GM21825 (cell line): Measurements from ENCODE around the gene RIN3.
"Not testable (repeated sequence)": the region's sequence is repeated elsewhere in the genome, so short reads cannot be mapped to it uniquely, and the experiment has no call there.

Experiments
- ATAC-seq: cut with Tn5 transposase; IDR thresholded peaks from one replicate; pipeline ENCODE4 v1.9.1; 2021; ENCODE audit warnings: mild to moderate bottlenecking, moderate library complexity; ENCODE audit not compliant: unreplicated experiment

RIN3 gene

GRCh38 chr14:92706386-92706785 is 192.8 kb downstream of the RIN3 start:
- no peak for ATAC-seq

- ATAC-seq, result no peak
Observed at GRCh38 chr14:92709340-92710000, 195.9 kb downstream of the RIN3 start.

DNA sequence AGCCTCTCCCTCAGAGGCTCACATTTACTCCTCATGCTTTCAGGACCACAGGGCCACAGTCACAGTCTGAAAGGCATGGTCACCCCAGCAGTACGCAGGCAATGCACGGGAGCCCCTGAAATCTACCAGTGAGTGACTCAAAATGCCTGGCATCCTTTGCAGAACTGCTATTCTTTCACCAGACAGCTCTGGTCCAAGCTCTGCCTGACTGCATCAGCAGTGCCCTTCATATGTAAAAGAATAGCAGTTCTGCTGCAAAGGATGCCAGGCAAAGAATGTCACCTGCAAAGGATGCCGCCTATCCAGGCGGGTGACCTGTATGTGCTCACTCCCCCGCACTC is 196.4 kb downstream of the RIN3 start:
- no peak for ATAC-seq

DNA sequence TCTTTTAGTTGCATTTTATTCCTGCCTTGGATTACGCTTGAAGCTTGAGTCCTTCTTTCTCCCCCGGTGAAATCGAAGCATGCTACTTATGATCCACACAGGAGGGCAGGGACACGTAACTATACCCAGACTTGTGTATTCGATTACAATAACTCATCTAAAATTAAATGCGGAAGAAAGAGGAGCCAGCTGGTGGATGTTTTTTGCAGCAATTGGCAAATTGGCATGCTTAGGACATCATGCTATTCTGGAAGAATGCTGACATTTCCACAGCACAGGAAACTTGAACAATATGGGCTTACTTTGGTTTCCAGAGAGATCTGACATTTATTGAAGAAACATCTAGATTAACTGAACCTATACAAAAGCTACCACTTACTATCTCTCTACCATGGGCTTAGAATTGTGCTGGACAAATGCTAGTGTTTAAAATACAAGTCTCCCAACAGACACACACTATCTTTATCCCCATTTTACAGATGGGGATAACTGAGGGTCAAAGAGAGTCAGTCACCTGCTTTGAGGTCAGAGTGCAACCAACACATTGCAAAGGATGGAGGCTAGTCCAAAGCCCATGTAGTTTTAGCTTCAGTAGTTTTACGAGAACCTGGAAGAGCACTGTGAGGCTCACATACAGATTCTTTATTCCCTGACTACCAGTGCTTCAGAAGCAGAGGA is 198.5 kb downstream of the RIN3 start:
- ATAC-seq, result no peak

DNA sequence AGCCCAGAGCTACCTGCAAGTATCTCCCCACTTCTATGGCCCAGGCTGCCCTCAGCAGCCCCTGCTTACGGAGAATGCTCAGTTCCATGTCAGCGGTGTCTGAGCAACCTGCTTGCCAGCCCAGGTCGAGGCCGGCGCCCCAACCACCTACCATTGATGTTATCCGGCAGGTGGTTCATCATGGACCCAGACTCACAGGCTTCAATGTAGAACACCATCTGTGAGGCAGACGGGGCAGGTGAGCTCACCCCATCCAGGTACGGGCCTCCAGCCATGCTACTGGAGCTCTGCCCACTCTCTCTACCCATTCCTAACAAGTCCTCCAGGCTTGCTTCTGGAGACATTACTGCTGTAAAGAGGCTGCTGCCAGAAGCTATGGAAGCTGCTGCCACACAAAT is 199.1 kb downstream of the RIN3 start:
- ATAC-seq, result no peak

- not testable (repeated sequence) for ATAC-seq
Observed at GRCh38 chr14:92714739-92715307, 201.2 kb downstream of the RIN3 start.

DNA sequence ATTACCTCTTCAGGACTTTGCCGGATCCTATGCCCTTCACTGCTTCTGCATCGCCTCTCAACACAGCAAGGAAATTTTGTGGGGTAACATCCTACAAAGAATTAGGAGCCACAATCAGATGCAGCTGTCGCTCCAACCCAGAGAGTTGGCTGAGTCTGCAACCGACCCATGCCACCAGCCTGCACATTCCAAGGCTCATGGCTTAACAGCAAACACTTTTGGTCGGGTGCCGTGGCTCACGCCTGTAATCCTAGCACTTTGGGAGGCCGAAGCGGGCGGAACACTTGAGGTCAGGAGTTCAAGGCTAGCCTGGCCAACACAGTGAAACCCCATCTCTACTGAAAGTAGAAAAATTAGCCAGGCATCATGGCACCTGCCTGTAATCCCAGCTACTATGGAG is 202.6 kb downstream of the RIN3 start:
- no peak for ATAC-seq

- ATAC-seq, result no peak
Observed at GRCh38 chr14:92717571-92718042, 204.0 kb downstream of the RIN3 start.

DNA sequence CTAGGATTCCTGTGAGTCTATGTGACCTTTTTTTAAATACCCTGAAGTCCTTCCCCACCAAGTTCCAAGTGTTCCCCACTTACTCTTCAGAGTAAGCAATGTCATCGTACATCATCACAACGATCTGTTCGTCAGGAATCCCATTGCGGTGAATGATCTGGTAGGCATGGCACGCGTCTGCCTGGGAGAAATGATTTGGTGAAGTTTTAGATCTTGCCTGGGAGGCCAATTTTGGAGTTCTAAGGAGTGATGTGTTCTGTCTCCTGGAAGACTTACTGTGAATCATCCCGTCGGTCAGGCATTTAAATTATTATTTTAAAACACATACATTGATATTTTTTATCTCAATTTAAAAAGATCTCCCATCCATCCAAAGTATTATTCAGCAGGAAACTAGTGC is 205.1 kb downstream of the RIN3 start:
- no peak for ATAC-seq

DNA sequence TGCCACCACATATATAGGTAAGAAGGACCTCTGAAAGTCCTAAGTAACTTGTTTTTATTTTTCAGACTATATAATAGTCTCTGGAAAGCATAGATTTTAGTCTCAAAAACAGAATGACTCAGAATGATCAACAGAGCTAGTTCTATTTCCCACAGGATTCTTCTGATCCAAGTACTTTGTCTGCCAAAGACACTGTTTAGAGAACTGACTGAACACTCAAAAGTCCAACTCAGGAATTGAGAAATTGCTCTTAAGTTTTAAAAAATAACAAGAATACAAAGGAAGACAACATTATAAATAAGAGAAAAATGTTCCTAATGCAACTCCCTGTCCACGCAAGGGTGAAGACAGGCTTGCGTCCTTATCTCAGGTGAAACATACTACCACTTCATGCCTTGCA is 205.8 kb downstream of the RIN3 start:
- no peak for ATAC-seq

- ATAC-seq, result no peak
Observed at GRCh38 chr14:92719890-92720323, 206.3 kb downstream of the RIN3 start.

DNA sequence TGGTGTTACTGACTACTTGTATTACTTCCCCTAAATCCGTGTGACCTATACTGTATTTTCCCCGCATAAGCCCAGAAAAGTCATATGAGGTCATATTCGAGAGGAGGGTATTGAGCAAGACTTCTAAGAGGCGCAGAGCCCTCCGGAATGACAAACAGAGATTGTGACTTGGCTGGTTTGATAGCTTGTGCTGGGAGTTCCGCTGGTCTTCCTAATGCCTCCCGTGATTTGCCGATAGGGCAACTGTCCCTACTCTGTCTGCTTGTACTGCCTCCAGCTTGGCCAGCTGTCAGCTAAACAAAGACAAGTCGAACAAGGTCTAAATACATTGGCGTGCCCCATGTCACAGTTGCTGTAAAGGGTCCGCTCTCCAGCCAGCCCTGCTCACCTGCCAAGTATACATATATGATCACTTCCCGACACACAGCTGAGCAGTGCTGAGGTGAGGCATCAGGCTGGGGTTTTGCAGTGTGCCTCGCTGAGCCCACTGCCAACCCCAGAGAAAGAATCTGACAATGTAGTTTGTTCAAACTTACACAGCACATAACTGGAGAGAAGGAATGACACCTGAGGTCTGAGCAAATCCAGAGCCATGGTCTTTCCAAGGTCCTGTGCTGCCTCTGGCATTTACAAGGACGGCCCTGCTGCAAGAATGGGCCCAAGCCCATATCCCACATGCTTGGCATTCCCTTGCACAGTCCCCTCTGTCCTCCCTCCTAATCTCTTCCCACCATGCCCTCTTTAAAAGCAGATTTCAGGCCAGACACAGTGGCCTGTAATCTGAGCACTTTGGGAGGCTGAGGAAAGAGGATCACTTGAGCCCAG is 211.1 kb downstream of the RIN3 start:
- no peak for ATAC-seq

DNA sequence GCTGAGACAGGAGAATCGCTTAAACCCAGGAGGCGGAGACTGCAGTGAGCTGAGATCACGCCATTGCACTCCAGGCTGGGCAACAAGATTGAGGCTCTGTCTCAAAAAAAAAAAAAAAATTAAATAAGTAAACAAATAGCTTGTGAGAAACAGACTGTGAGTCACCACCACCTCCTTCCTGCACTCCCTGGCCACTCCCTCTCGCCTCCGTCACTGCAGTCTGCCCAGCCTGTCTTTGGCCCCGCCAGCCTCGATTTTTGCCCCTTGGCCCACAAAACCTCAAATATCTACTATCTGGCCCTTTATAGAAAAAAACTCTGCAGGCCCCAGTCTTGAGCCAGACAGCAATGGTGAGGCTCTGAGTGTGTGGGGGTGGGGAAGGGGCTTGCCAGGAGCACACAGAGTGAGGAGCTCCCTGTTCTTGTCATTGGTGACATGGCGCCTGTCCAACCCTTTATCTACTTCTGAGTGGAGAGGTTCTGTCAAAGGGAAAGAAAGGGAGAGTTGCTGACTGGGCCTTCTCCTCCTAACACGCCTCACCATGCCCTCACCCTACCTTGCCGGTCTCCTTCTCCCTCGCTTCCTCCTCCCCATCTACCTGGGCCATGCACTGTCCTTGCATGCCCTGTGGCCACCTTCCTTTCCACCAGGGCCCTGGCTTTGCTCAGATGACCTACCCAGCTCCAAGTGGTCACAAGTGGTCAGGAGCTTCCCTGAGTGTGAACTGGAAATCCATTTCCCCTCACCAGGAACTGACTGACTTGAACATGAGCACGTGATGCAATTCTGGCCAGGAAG is 212.8 kb downstream of the RIN3 start:
- no peak for ATAC-seq

GRCh38 chr14:92726933-92727262 is 213.3 kb downstream of the RIN3 start:
- no peak for ATAC-seq

DNA sequence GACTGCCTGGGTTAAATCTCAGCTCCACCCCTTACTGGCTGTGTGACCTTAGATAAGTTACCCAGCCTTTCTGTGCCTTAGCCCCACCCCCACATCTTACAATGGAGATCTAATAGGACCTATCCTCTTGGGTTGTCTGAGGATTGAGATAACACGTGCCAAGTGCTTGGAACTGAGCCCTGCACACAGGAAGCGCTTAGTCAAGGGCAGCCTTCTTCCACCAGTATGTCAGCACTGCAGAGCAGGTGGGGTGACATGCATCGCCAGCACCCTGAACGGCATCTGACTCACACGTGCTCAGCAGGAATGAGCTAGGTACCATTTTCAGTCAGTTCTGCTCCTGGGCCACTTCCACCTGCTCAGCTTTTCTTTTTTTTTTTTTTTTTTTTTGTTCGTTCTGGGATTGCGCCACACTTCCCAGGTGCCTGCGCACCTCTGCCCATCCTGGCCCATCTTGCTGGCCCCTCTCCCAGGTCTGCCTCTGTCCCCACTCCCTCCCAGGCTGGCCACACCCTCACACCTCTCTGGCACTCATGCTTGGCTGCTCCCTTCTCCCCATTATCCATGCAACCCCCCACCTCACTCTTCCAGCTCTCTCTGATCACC is 215.3 kb downstream of the RIN3 start:
- ATAC-seq, result peak; percentile 46

- ATAC-seq, result no peak
Observed at GRCh38 chr14:92729634-92730358, 216.2 kb downstream of the RIN3 start.

DNA sequence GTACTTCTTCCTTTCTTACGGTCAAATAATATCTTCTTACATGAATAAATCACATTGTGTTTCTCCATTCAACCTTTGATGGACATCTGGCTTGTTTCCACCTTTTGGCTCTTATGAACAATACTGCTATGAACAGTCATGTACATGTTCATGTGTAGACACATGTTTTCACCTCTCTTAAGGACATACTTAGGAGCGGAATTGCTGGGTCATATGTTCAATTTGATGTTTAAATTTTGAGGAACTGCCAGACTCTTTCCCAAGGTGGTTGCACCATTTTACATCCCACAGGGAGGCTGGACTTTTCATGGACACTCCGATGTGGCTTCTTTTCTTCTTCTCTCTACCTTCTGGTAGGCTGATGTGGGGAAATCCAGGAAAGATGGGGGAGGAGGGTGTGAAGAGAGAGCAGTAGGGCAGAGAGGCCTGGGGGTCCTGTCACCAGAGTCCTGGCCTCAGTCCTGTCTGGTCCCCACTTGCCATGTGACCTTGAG is 218.1 kb downstream of the RIN3 start:
- no peak for ATAC-seq

GRCh38 chr14:92733007-92733406 is 219.4 kb downstream of the RIN3 start:
- ATAC-seq, result no peak

- no peak for ATAC-seq
Observed at GRCh38 chr14:92734618-92735017, 221.0 kb downstream of the RIN3 start.

DNA sequence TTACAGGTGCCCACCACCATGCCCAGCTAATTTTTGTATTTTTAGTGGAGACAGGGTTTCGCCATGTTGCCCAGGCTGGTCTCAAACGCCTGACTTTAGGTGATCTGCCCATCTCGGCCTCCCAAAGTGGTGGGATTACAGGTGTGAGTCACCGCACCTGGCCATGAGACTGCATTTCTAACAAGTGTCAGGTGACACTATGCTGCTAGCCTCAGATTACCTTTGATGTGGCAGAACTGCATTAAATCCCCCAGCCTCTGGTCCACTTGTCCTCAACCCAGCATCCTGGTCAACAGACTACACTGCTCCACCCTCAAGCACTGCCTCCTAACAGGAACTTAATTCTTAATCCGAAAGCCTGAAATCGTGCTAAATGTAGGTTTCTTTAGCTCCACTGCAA is 221.8 kb downstream of the RIN3 start:
- no peak for ATAC-seq
